Neural cell (in vitro differentiated cells): ENCODE measurements around the gene FCHO1. TPM values are rescaled to one million over a fixed set of nuclear protein-coding genes. Genes with fewer than 3 reads are reported as not detected.

Source experiments
- H2AFZ ChIP-seq: fragments of 200-600, 300-800 bp; sonication (generic), shearing (Covaris generic); 2 replicates; pipeline ENCODE4 v1.6.0; 2014; ENCODE audit warnings: low read depth, mild to moderate bottlenecking, antibody characterized with exemption, low read length, moderate library complexity
- H3F3A ChIP-seq: fragments of 200-600 bp; shearing (Covaris generic); 2 replicates; pipeline ENCODE4 v1.6.1; 2016; ENCODE audit warnings: mild to moderate bottlenecking, moderate library complexity, mixed read lengths, antibody characterized with exemption, low read length; ENCODE audit not compliant: insufficient read depth, poor library complexity, severe bottlenecking
- H3K27ac ChIP-seq: fragments of 200-600, 300-800 bp; sonication (generic), shearing (Covaris generic); 2 replicates; pipeline ENCODE4 v1.5.1; 2014; ENCODE audit warnings: mild to moderate bottlenecking, low read length, moderate library complexity
- H3K27me3 ChIP-seq: fragments of 300-800, 200-600 bp; sonication (generic), shearing (Covaris generic); 2 replicates; pipeline ENCODE4 v1.6.0; 2014; ENCODE audit warnings: mild to moderate bottlenecking, low read depth, low read length, moderate library complexity; ENCODE audit not compliant: insufficient read depth
- H3K36me3 ChIP-seq: fragments of 300-800, 200-600 bp; sonication (generic), shearing (Covaris generic); 2 replicates; pipeline ENCODE4 v1.5.1; 2014; ENCODE audit warnings: mild to moderate bottlenecking, antibody characterized with exemption, low read length, moderate library complexity; ENCODE audit not compliant: insufficient read depth
- H3K4me2 ChIP-seq: fragments of 300-800, 200-600 bp; sonication (generic), shearing (Covaris generic); 2 replicates; pipeline ENCODE4 v1.6.0; 2014; ENCODE audit warnings: mild to moderate bottlenecking, low read length
- H3K4me3 ChIP-seq: fragments of 300-800, 200-600 bp; sonication (generic), shearing (Covaris generic); 2 replicates; pipeline ENCODE4 v1.5.1; 2014; ENCODE audit warnings: mild to moderate bottlenecking, low read length, moderate library complexity
- H3K79me2 ChIP-seq: fragments of 200-600 bp; shearing (Covaris generic); replicated peaks from 2 replicates; pipeline ENCODE4 v1.6.0; 2014; ENCODE audit warnings: mild to moderate bottlenecking, low read length, moderate library complexity; ENCODE audit not compliant: insufficient read depth
- H3K9ac ChIP-seq: fragments of 300-800, 200-600 bp; sonication (generic), shearing (Covaris generic); 2 replicates; pipeline ENCODE4 v1.6.1; 2016; ENCODE audit warnings: mild to moderate bottlenecking, low read length, mixed read lengths
- H3K9me2 ChIP-seq: fragments of 200-600 bp; shearing (Covaris generic); 2 replicates; pipeline ENCODE4 v1.6.1; 2016; ENCODE audit warnings: mild to moderate bottlenecking, low read length, mixed read lengths; ENCODE audit not compliant: insufficient read depth
- H3K9me3 ChIP-seq: fragments of 200-600, 300-800 bp; sonication (generic), shearing (Covaris generic); 2 replicates; pipeline ENCODE4 v1.6.1; 2016; ENCODE audit warnings: mild to moderate bottlenecking, mixed run types, low read length, moderate library complexity, mixed read lengths
- H4K20me1 ChIP-seq: fragments of 200-600 bp; shearing (Covaris generic); 2 replicates; pipeline ENCODE4 v1.6.1; 2016; ENCODE audit warnings: mild to moderate bottlenecking, mixed run types; ENCODE audit not compliant: insufficient read depth
- EP300 ChIP-seq: fragments of 450-650 bp; conservative IDR thresholded peaks from 2 replicates; pipeline ENCODE4 v1.6.1; 2014; ENCODE audit warnings: antibody characterized with exemption, mild to moderate bottlenecking, moderate library complexity; ENCODE audit not compliant: poor library complexity, severe bottlenecking
- EZH2 ChIP-seq: fragments of 200-600, 300-800 bp; shearing (Covaris generic), sonication (generic); IDR thresholded peaks from 2 replicates; pipeline ENCODE4 v1.6.1; 2014; ENCODE audit warnings: antibody characterized with exemption, low read length, borderline replicate concordance, mild to moderate bottlenecking; ENCODE audit not compliant: insufficient read depth, poor library complexity, severe bottlenecking
- MXI1 ChIP-seq: fragments of 450-650 bp; conservative IDR thresholded peaks from 2 replicates; pipeline ENCODE4 v1.6.1; 2014; ENCODE audit warnings: antibody characterized with exemption, mild to moderate bottlenecking; ENCODE audit not compliant: poor library complexity, severe bottlenecking
- POLR2AphosphoS5 ChIP-seq: IDR thresholded peaks from 2 replicates; pipeline ENCODE4 v1.6.1; 2012
- RAD21 ChIP-seq: fragments of 450-650 bp; conservative IDR thresholded peaks from 2 replicates; pipeline ENCODE4 v1.6.1; 2014; ENCODE audit warnings: antibody characterized with exemption, mild to moderate bottlenecking, moderate library complexity
- REST ChIP-seq: IDR thresholded peaks from 2 replicates; pipeline ENCODE4 v1.6.1; 2012; ENCODE audit warnings: borderline replicate concordance
- SMC3 ChIP-seq: fragments of 450-650 bp; conservative IDR thresholded peaks from 2 replicates; pipeline ENCODE4 v1.6.1; 2014; ENCODE audit warnings: antibody characterized with exemption, mild to moderate bottlenecking, moderate library complexity; ENCODE audit not compliant: poor library complexity
- TAF1 ChIP-seq: IDR thresholded peaks from 2 replicates; pipeline ENCODE4 v1.6.1; 2012; ENCODE audit warnings: low read depth
- polyA plus RNA-seq: library from polyadenylated mRNA; depleted of rRNA; stranded (reverse); fragments of >200 nt; gene quantifications from 2 replicates; pipeline ENCODE4 v1.2.3, GENCODE V29; 2014
- TF ChIP-seq, protein P1 (sequence below): fragments of 450-650 bp; IDR thresholded peaks from 2 replicates; pipeline ENCODE4 v1.5.1; 2014; ENCODE audit warnings: antibody characterized with exemption, mild to moderate bottlenecking, moderate library complexity; ENCODE audit not compliant: poor library complexity, severe bottlenecking

Gene FCHO1
- polyA plus RNA-seq, 1 donor from 2014 or later, result 39.7 TPM

GRCh38 chr19:17726136-17726741, 25.0 kb upstream of the FCHO1 start:
- H2AFZ ChIP-seq, result no peak overlapping the region
- H3K9ac ChIP-seq, result no peak overlapping the region
- no peak overlapping the region for H3K4me2 ChIP-seq
- peaks cover 10% of the 10 kb centered on the region for H3K36me3 ChIP-seq
- no peaks in the 10 kb centered on the region for H3F3A ChIP-seq
- H4K20me1 ChIP-seq, result peaks cover 4% of the 10 kb centered on the region
- no peaks in the 10 kb centered on the region for H3K9me2 ChIP-seq
- no peak overlapping the region for H3K4me3 ChIP-seq
- no peaks in the 10 kb centered on the region for H3K27me3 ChIP-seq
- H3K79me2 ChIP-seq, result peaks cover 3% of the 10 kb centered on the region
- no peak overlapping the region for H3K27ac ChIP-seq
- H3K9me3 ChIP-seq, result no peaks in the 10 kb centered on the region
- TF ChIP-seq REST (no peak), MXI1 (no peak), EZH2 (no peak), SMC3 (no peak), TAF1 (no peak), EP300 (no peak), POLR2AphosphoS5 (no peak), RAD21 (no peak)
- TF ChIP-seq, protein P1, sequence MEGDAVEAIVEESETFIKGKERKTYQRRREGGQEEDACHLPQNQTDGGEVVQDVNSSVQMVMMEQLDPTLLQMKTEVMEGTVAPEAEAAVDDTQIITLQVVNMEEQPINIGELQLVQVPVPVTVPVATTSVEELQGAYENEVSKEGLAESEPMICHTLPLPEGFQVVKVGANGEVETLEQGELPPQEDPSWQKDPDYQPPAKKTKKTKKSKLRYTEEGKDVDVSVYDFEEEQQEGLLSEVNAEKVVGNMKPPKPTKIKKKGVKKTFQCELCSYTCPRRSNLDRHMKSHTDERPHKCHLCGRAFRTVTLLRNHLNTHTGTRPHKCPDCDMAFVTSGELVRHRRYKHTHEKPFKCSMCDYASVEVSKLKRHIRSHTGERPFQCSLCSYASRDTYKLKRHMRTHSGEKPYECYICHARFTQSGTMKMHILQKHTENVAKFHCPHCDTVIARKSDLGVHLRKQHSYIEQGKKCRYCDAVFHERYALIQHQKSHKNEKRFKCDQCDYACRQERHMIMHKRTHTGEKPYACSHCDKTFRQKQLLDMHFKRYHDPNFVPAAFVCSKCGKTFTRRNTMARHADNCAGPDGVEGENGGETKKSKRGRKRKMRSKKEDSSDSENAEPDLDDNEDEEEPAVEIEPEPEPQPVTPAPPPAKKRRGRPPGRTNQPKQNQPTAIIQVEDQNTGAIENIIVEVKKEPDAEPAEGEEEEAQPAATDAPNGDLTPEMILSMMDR, result no peak

- no peak overlapping the region for H3K4me3 ChIP-seq
- H3K36me3 ChIP-seq, result peaks cover 12% of the 10 kb centered on the region
- peaks cover 4% of the 10 kb centered on the region for H4K20me1 ChIP-seq
Measured at GRCh38 chr19:17726964-17727773, 24.1 kb upstream of the FCHO1 start.

More at GRCh38 chr19:17726964-17727773, 24.1 kb upstream of the FCHO1 start:
- Histone ChIP-seq H3K4me2 (no peak overlapping the region), H3K9ac (no peak overlapping the region), H2AFZ (no peak overlapping the region), H3F3A (no peaks in the 10 kb centered on the region), H3K79me2 (peaks cover 11% of the 10 kb centered on the region), H3K27ac (no peak overlapping the region), H3K9me3 (no peaks in the 10 kb centered on the region), H3K9me2 (no peaks in the 10 kb centered on the region), H3K27me3 (no peaks in the 10 kb centered on the region)
- TF ChIP-seq REST (no peak), TAF1 (no peak), EP300 (no peak), SMC3 (no peak), POLR2AphosphoS5 (no peak), RAD21 (no peak), EZH2 (no peak), MXI1 (no peak)
- TF ChIP-seq, protein P1, result no peak
